HG03025 (cell line): Measurements from ENCODE around the gene PTX4.
"Not testable (repeated sequence)": the region's sequence is repeated elsewhere in the genome, so short reads cannot be mapped to it uniquely, and the experiment has no call there.

Experiments used
- ATAC-seq: cut with Tn5 transposase; IDR thresholded peaks from one replicate; pipeline ENCODE4 v1.9.1; 2021; ENCODE audit warnings: mild to moderate bottlenecking, moderate library complexity; ENCODE audit not compliant: unreplicated experiment, low FRiP score

Gene PTX4

GRCh38 chr16:1446296-1447080 is 42.3 kb downstream of the PTX4 start:
- no peak for ATAC-seq

GRCh38 chr16:1445518-1446203 is 43.1 kb downstream of the PTX4 start:
- ATAC-seq, result no peak

- ATAC-seq, result no peak
These were observed 43.8 kb downstream of the PTX4 start for GRCh38 chr16:1444730-1445517.

- no peak for ATAC-seq
These were observed 44.6 kb downstream of the PTX4 start, which contains the start of gene CCDC154 for GRCh38 chr16:1443980-1444729. Gene CCDC154 (minus strand): TSS chr16:1444556. CDS start chr16:1444322, 234 bp downstream.

- ATAC-seq, result no peak
These were observed 45.3 kb downstream of the PTX4 start for GRCh38 chr16:1443403-1443973.

- ATAC-seq, result no peak
These were observed 46.0 kb downstream of the PTX4 start for GRCh38 chr16:1442697-1443096.

DNA sequence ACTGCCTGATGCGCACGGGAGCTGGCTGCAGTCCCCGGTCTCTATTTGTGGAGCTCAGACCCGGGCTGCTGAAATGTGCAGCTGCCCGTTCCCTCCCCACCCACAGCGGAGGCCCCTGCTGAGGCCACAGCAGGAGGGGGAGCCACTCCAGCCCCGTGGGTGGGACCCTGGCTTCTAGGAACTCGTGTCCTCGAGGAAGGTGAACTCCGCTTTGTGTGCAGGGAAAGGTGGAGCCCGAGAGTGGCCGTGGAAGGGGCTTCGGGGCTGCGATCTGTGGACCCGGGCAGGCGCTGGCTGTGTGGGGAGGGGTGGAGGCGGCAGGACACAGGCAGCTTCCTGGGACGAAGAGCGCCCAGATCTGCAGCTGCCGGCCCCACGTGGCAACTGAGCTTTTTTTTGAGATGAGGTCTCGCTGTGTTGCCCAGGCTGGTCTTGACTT is 47.3 kb downstream of the PTX4 start:
- ATAC-seq, result no peak

DNA sequence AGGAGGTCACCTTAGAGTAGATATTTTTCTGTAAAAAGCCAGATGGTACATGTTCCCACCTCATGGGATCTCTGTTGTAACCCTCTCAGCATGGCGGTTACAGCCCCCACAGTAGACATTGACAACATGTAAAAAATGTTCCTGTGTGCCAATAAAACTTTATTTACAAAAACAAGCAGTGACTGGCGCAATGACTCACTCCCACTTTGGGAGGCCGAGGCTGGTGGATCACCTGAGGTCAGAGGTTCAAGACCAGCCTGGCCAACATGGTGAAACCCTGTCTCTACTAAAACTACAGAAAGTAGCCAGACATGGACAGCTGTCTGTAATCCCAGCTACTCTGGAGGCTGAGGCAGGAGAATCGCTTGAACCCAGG is 49.1 kb downstream of the PTX4 start:
- not testable (repeated sequence) for ATAC-seq

DNA sequence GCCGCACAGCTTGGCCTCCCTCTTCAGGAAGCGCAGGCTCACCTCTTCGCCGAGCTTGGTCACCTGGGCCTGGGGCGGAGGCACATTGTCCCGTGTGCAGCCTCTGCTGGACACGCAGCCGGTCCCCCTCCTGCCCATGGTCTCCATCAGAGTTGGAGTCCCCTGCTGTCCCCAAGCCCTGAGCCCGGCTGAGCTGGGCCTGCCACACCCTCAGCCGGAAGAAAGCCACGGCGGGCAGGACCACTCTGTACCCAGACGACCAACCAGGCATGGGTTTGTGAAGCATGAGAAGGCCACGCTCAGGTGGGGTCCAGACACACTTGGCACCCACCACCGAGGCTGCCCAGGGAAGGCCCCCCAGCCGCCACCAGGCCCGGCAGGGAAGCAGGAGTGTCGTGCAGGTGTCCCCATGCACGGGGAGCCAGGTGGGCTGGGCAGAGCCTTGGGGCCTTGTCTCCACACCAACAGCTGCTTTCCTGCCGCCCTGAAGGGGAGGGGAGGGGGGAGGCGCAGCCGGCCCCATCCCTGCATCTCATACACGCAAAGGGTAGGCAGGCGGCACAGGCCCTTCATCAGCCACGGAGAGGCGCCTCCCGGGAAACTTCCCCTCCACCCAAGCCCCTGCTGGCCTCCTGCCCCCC is 49.6 kb downstream of the PTX4 start:
- no peak for ATAC-seq

GRCh38 chr16:1438229-1439057 is 50.3 kb downstream of the PTX4 start:
- no peak for ATAC-seq

- ATAC-seq, result no peak
These were observed 51.1 kb downstream of the PTX4 start for GRCh38 chr16:1437606-1438005.

GRCh38 chr16:1436731-1437355 is 51.9 kb downstream of the PTX4 start:
- no peak for ATAC-seq

DNA sequence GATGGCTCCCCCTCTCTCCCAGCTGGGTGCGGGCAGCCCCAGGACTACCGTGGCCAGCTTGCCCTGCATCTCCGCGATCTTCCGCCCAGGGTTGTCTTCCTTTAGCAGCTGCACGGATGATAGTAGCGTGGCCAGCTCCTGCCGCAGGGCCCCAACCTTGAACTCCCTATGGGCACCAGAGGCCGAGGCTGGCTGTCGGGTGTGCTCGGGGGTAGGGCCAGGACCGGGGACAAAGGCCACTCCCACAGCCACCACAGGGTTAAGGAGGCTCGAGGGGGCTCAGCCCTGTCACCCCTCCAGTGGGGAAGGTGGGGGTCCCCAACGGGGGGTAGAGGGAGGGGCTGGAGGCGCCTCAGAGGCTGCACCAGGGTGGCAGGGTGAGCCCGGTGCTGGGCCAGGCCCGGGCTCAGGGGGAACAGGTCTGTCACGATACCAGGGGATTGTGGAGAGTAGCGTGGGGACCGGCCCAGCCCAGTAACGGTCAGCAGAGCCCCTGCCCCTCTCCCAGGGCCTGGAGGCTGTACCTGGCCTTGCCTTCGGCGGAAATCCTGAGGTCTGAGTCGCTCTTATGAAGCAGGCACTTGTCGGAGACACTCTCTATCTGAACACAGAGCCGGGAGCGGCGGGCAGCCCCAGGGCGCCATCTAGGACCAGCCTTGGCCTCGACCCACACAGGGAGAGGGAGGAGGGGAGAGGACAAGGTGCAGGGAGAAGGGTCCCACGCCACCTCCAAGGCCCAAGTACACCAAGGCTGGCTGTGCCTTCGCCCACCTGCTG is 52.6 kb downstream of the PTX4 start:
- ATAC-seq, result no peak
